Gastrocnemius medialis (tissue), 4 donors: Measurements from ENCODE around the gene VDAC1.

Experiments
- CTCF ChIP-seq, 5 experiments: fragments of 450-650 bp in 3 of 5; fragments of 200-600 bp in 2 of 5; sonication (generic) in 2 of 5; IDR thresholded peaks in 4 of 5; conservative IDR thresholded peaks in 1 of 5; 1 replicate in 4 of 5; 2 replicates in 1 of 5; pipeline ENCODE4 v1.5.1; 2016 to 2019; ENCODE audit warnings: antibody characterized with exemption in 5 of 5, mild to moderate bottlenecking in 3 of 5, moderate library complexity in 3 of 5
- POLR2A ChIP-seq, 2 donors: fragments of 450-650 bp; IDR thresholded peaks; one replicate each; pipeline ENCODE4 v1.6.1; 2017; ENCODE audit warnings: antibody characterized with exemption in 2 of 2, mild to moderate bottlenecking in 2 of 2, moderate library complexity in 2 of 2

- TF ChIP-seq CTCF (IDR thresholded peaks at IDR 0.05 in 4 of 5, conservative IDR thresholded peaks at IDR 0.05 in 1 of 5): no peak
- TF ChIP-seq POLR2A (IDR thresholded peaks at IDR 0.05): no peak
Observed at GRCh38 chr5:134041570-134042411, 37.0 kb upstream of the VDAC1 start.
